ENCODE measurements around the gene PLCH1.

PLCH1 gene

DNA sequence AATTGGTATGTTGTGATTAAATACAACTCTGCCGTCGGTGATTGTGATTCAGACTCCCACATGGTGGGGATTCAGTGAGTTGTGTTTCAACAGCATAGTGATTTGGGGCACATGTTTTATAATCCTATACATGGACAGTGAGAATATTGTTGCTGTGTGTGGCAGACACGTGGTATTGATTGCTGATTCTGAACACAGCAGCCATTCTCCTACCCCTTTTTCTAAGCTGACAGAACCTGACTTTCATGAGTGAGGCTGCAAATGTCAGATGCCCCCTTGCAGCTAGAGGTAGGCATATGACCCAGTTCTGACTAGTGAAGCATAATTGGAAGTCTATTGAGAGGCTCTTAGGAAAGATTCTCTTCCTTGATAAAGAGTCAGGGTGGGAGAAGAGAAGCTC lies 296.3 kb downstream of the PLCH1 start:
- Histone ChIP-seq H3K9me3 (ENCODE audit: low read depth, low read length) (no peaks in the 10 kb centered on the region), H3K4me3 (no peak overlapping the region), H3K27ac (no peak overlapping the region), H3K36me3 (ENCODE audit: insufficient read depth, low read length) (no peaks in the 10 kb centered on the region), H3K9ac (ENCODE audit: insufficient read length) (no peak overlapping the region)
- DNase-seq (ENCODE audit: low read depth, low spot score) = no peak
- no peak for TF ChIP-seq POLR2AphosphoS5 (IDR thresholded peaks at IDR 0.05; ENCODE audit: borderline replicate concordance, low read depth, low read length)
- TF ChIP-seq EZH2 (IDR thresholded peaks at IDR 0.05) = no peak
- TF ChIP-seq FOXP2 (optimal IDR thresholded peaks at IDR 0.05; ENCODE audit: control extremely low read depth, extremely low read length, insufficient read depth) = no peak

DNA sequence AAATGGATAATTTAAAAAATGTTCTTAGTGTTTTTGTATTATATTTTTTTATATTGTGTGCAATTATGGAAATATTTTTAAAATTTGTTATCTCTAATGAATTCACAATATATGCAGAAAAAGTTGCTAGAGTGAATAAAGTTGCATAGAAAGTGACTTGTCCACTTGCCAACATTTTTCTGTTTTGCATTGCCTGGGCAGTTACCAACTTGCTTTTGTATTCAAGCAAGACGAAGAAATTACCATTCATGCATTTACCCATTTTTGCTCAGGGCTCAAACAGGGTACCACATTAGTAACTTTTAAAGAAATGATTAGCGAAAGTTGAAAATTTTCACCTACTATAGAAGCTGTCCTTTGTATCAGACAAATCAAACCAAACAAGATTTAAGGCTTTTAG lies 298.5 kb downstream of the PLCH1 start:
- no peak for DNase-seq (ENCODE audit: low read depth, low spot score)
- TF ChIP-seq EZH2 (IDR thresholded peaks at IDR 0.05) (no peak), POLR2AphosphoS5 (IDR thresholded peaks at IDR 0.05; ENCODE audit: borderline replicate concordance, low read depth, low read length) (no peak), FOXP2 (optimal IDR thresholded peaks at IDR 0.05; ENCODE audit: control extremely low read depth, extremely low read length, insufficient read depth) (no peak)
- no peaks in the 10 kb centered on the region for H3K9me3 ChIP-seq (ENCODE audit: low read depth, low read length)
- H3K9ac ChIP-seq (ENCODE audit: insufficient read length) = no peak overlapping the region
- H3K36me3 ChIP-seq (ENCODE audit: insufficient read depth, low read length) = no peaks in the 10 kb centered on the region
- no peak overlapping the region for H3K4me3 ChIP-seq
- H3K27ac ChIP-seq = no peak overlapping the region

DNA sequence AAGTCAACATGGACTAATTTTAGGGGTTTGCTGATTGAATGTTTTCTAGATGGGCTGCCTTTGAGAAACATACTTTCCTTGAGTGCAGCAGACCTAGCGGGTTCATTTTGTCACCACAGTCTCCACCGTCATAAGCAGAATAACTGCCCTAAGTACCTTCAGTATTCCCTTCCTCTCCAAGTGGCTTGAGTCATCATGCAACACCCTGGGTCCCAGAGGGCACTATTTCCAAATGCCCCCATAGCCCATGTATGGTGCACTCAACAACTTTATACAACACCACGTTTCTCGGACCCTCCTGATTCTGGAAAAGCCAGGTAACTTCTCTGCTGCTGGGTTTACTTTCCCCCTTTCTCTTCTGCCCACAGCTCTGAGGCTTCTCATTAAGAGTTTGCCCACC lies 300.1 kb downstream of the PLCH1 start:
- Histone ChIP-seq H3K9ac (ENCODE audit: insufficient read length) (no peak overlapping the region), H3K27ac (no peak overlapping the region), H3K36me3 (ENCODE audit: insufficient read depth, low read length) (no peaks in the 10 kb centered on the region), H3K4me3 (no peak overlapping the region), H3K9me3 (ENCODE audit: low read depth, low read length) (no peaks in the 10 kb centered on the region)
- no peak for TF ChIP-seq EZH2 (IDR thresholded peaks at IDR 0.05)
- no peak for TF ChIP-seq POLR2AphosphoS5 (IDR thresholded peaks at IDR 0.05; ENCODE audit: borderline replicate concordance, low read depth, low read length)
- no peak for TF ChIP-seq FOXP2 (optimal IDR thresholded peaks at IDR 0.05; ENCODE audit: control extremely low read depth, extremely low read length, insufficient read depth)
- no peak for DNase-seq (ENCODE audit: low read depth, low spot score)

DNA sequence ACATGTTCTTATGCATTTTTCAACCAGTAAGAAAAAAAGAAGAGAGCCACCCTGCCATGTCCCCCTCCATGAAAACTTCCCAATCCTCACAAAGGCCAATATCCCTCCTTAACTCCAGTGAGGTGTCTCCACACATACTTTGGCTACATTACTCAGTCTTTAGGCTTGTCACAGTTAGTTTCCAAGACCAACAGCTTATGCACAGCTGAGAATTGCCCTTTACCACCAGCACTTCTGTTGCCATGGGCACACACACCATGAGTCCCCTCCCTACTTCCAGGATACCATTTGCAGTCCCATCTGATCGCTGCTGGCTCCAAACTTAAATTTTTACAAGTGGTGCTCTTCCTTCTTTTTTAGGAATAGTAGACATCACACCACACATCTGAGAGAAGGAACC lies 301.1 kb downstream of the PLCH1 start:
- no peak overlapping the region for H3K4me3 ChIP-seq
- no peak overlapping the region for H3K9ac ChIP-seq (ENCODE audit: insufficient read length)
- H3K27ac ChIP-seq = no peak overlapping the region
- no peaks in the 10 kb centered on the region for H3K36me3 ChIP-seq (ENCODE audit: insufficient read depth, low read length)
- DNase-seq (ENCODE audit: low read depth, low spot score) = no peak
- TF ChIP-seq POLR2AphosphoS5 (IDR thresholded peaks at IDR 0.05; ENCODE audit: borderline replicate concordance, low read depth, low read length) = no peak
- TF ChIP-seq FOXP2 (optimal IDR thresholded peaks at IDR 0.05; ENCODE audit: control extremely low read depth, extremely low read length, insufficient read depth) = no peak
- no peak for TF ChIP-seq EZH2 (IDR thresholded peaks at IDR 0.05)
- H3K9me3 ChIP-seq (ENCODE audit: low read depth, low read length) = no peaks in the 10 kb centered on the region

DNA sequence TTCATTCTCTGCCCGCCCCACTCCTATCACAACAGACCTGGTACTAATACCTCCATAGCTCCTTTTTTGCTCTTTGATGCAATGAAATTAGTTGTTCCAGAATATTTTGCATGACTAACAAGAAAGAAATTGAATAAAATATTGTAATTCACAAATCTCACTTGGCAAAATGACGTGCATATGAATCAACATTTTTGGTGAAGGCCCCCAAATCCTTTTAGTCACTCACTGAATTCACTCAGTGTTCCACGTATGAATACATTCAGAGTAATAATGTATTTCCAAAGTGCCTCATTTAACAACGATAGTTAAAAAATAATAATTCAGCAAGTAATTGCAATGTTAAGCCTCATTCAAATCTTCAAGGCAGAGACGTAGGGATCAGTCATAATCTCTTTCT lies 302.8 kb downstream of the PLCH1 start:
- TF ChIP-seq EZH2 (IDR thresholded peaks at IDR 0.05) (no peak), FOXP2 (optimal IDR thresholded peaks at IDR 0.05; ENCODE audit: control extremely low read depth, extremely low read length, insufficient read depth) (no peak), POLR2AphosphoS5 (IDR thresholded peaks at IDR 0.05; ENCODE audit: borderline replicate concordance, low read depth, low read length) (no peak)
- DNase-seq (ENCODE audit: low read depth, low spot score) = no peak
- H3K27ac ChIP-seq = no peak overlapping the region
- H3K36me3 ChIP-seq (ENCODE audit: insufficient read depth, low read length) = no peaks in the 10 kb centered on the region
- H3K9ac ChIP-seq (ENCODE audit: insufficient read length) = no peak overlapping the region
- H3K9me3 ChIP-seq (ENCODE audit: low read depth, low read length) = no peaks in the 10 kb centered on the region
- H3K4me3 ChIP-seq = no peak overlapping the region

DNA sequence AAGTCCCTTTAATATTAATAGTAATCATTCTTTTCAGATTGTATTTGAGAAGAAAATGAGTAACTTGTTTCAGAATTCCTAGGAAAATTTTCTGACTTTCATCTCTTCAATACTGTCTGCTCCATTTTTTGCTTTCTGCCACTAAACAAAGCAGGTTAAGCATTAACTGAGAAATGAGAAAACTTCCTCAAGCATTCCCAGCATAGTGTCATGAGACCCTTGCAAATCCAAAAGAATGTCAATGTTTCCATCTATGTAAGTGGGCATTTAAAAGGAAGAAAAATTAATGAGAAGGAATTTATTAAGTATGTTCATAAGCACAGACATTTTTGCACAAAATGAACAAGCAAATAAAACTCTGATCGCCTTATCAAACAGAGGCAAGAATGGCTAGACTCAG lies 303.4 kb downstream of the PLCH1 start:
- Histone ChIP-seq H3K36me3 (ENCODE audit: insufficient read depth, low read length) (no peaks in the 10 kb centered on the region), H3K27ac (no peak overlapping the region), H3K4me3 (no peak overlapping the region), H3K9ac (ENCODE audit: insufficient read length) (no peak overlapping the region), H3K9me3 (ENCODE audit: low read depth, low read length) (no peaks in the 10 kb centered on the region)
- TF ChIP-seq EZH2 (IDR thresholded peaks at IDR 0.05) (no peak), POLR2AphosphoS5 (IDR thresholded peaks at IDR 0.05; ENCODE audit: borderline replicate concordance, low read depth, low read length) (no peak), FOXP2 (optimal IDR thresholded peaks at IDR 0.05; ENCODE audit: control extremely low read depth, extremely low read length, insufficient read depth) (no peak)
- no peak for DNase-seq (ENCODE audit: low read depth, low spot score)

DNA sequence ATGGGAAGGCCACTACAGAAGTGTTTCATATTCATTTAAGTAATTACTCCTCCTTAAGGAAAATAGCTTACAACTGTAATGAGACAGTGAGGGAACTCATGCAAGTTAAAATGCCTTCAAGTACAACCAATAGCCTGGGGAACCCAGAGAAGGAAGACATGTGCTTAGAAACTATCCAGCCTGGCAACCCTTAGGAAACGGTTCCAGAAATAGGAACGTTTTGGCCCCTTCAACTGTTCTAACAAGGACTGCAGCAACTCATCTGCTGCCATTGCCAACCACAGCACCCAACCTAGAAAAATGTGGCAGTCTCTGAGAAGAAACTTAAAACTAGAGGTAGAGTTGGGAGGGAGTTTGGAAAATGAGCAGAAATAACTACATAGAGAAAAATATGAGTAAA lies 303.8 kb downstream of the PLCH1 start:
- no peaks in the 10 kb centered on the region for H3K9me3 ChIP-seq (ENCODE audit: low read depth, low read length)
- no peak overlapping the region for H3K27ac ChIP-seq
- TF ChIP-seq EZH2 (IDR thresholded peaks at IDR 0.05) (no peak), POLR2AphosphoS5 (IDR thresholded peaks at IDR 0.05; ENCODE audit: borderline replicate concordance, low read depth, low read length) (no peak), FOXP2 (optimal IDR thresholded peaks at IDR 0.05; ENCODE audit: control extremely low read depth, extremely low read length, insufficient read depth) (no peak)
- H3K9ac ChIP-seq (ENCODE audit: insufficient read length) = no peak overlapping the region
- H3K36me3 ChIP-seq (ENCODE audit: insufficient read depth, low read length) = no peaks in the 10 kb centered on the region
- no peak overlapping the region for H3K4me3 ChIP-seq
- DNase-seq (ENCODE audit: low read depth, low spot score) = no peak

DNA sequence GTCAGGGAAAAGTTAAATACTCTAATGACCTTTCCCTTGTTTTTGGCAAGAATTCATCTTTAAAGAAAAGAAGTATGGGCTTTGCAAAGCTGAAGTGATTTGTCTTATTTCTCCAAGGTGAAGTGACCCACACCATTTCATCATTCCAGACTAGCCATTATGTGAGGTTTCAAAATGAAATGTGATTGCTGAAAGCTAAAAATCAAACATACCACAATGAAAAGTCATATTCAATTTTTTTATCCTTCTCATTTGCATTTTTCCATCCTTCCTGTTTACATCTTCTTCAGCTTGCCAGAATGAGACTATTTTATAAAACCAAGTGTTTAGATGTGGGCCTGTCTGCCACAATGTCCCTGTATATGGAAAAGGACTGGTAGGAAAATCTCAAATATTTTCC lies 309.1 kb downstream of the PLCH1 start:
- Histone ChIP-seq H3K4me3 (no peak overlapping the region), H3K9me3 (ENCODE audit: low read depth, low read length) (no peaks in the 10 kb centered on the region), H3K27ac (no peak overlapping the region), H3K9ac (ENCODE audit: insufficient read length) (no peak overlapping the region), H3K36me3 (ENCODE audit: insufficient read depth, low read length) (no peaks in the 10 kb centered on the region)
- TF ChIP-seq EZH2 (IDR thresholded peaks at IDR 0.05) = no peak
- no peak for TF ChIP-seq POLR2AphosphoS5 (IDR thresholded peaks at IDR 0.05; ENCODE audit: borderline replicate concordance, low read depth, low read length)
- no peak for TF ChIP-seq FOXP2 (optimal IDR thresholded peaks at IDR 0.05; ENCODE audit: control extremely low read depth, extremely low read length, insufficient read depth)
- DNase-seq (ENCODE audit: low read depth, low spot score) = no peak

DNA sequence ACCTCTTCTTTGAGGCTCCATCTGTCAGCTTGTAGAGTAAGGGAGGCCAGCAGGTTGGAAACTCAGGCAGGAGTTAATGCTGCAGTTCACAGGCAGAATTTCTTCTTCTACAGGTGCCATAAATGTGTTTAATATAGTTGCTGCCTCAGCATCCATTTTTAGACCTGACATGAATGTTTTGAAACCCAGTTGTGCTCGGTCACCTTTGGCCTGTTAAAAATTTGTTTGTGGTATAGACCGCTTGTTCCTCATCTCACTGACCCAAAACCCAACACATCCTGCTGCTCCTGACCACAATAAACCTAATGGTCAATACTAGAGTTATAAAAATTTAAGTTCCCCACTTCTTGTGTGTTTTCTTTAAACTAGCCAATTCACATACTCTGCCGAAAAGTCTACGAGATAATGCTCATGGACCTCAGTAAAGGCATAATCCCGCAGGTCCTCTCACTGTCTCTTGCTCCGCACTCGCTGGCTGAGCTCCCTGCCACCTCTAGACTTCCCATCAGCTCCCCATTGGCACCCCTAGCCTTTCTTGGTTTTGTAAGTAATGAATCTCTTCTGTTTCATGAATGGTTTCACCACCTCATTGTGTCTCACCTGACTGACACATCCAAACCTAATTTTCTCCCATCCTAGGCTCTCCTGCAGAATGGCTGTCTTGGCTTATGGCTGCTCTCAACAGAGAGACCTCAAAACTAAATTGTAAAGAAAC lies 312.9 kb downstream of the PLCH1 start:
- TF ChIP-seq POLR2AphosphoS5 (IDR thresholded peaks at IDR 0.05; ENCODE audit: borderline replicate concordance, low read depth, low read length) (no peak), EZH2 (IDR thresholded peaks at IDR 0.05) (no peak), FOXP2 (optimal IDR thresholded peaks at IDR 0.05; ENCODE audit: control extremely low read depth, extremely low read length, insufficient read depth) (no peak)
- DNase-seq (ENCODE audit: low read depth, low spot score) = no peak
- Histone ChIP-seq H3K9ac (ENCODE audit: insufficient read length) (no peak overlapping the region), H3K27ac (no peak overlapping the region), H3K4me3 (no peak overlapping the region), H3K36me3 (ENCODE audit: insufficient read depth, low read length) (no peaks in the 10 kb centered on the region), H3K9me3 (ENCODE audit: low read depth, low read length) (no peaks in the 10 kb centered on the region; the same call in 1 of the 2 replicates)
